GM12878 (cell line): ENCODE results near the gene PRIM1. TPM values are rescaled to one million over a fixed set of nuclear protein-coding genes. Genes with fewer than 3 reads are reported as not detected.
A peak's percentile ranks its signal among the peaks of the same experiment; 100 is the strongest.

Experiments
- BMI1 ChIP-seq: fragments of 450-650 bp; IDR thresholded peaks from 2 replicates; pipeline ENCODE4 v1.6.1; 2016; ENCODE audit warnings: mild to moderate bottlenecking, moderate library complexity, borderline replicate concordance
- CBX5 ChIP-seq: sonication (generic); IDR thresholded peaks from 2 replicates; pipeline ENCODE4 v1.6.1; 2016; ENCODE audit warnings: low read depth, moderate library complexity, mild to moderate bottlenecking, inconsistent platforms
- CEBPZ ChIP-seq: fragments of 150-350 bp; IDR thresholded peaks from 2 replicates; pipeline ENCODE4 v1.6.1; 2016; ENCODE audit warnings: low read depth, low read length
- EZH2 ChIP-seq: IDR thresholded peaks from 2 replicates; pipeline ENCODE4 v1.6.1; 2012; ENCODE audit warnings: low read depth, mild to moderate bottlenecking, control low read depth, inconsistent platforms, low read length, borderline replicate concordance; ENCODE audit not compliant: control insufficient read depth
- POLR2AphosphoS2 ChIP-seq: IDR thresholded peaks from 2 replicates; pipeline ENCODE4 v1.6.1; 2011; ENCODE audit warnings: low read depth, mild to moderate bottlenecking, low read length, improper control_type of control experiment, moderate library complexity
- PRDM15 ChIP-seq: fragments of 450-650 bp; formaldehyde crosslinking; IDR thresholded peaks from 2 replicates; pipeline ENCODE4 v1.4.0; 2020; ENCODE audit warnings: mild to moderate bottlenecking, moderate library complexity
- SIX5 ChIP-seq: IDR thresholded peaks from 2 replicates; pipeline ENCODE4 v1.6.1; 2011; ENCODE audit warnings: mild to moderate bottlenecking, low read depth, low read length, moderate library complexity; ENCODE audit not compliant: severe bottlenecking
- SP1 ChIP-seq: IDR thresholded peaks from one replicate; pipeline ENCODE4 v1.6.1; 2011; ENCODE audit warnings: low read depth, low read length
- TARDBP ChIP-seq: IDR thresholded peaks from 2 replicates; pipeline ENCODE4 v1.6.1; 2016; ENCODE audit warnings: borderline replicate concordance
- ZBTB11 ChIP-seq: fragments of 450-650 bp; formaldehyde crosslinking; IDR thresholded peaks from 2 replicates; pipeline ENCODE4 v1.5.0; 2022; ENCODE audit warnings: mild to moderate bottlenecking, missing genetic modification characterization
- polyA plus RNA-seq, 11 experiments: library from polyadenylated mRNA; depleted of rRNA in 4 of 11; unstranded in 6 of 11; stranded (reverse) in 5 of 11; fragments of >200 nt; fragmentation: Nextera tagmentation in 4 of 11; fragmentation: Illumina TruSeq in 1 of 11; extraction: Ambion mirVana in 4 of 11; extraction: Trizol in 1 of 11; gene quantifications; 1 replicate in 1 of 11; 2 replicates in 10 of 11; pipeline versions ENCODE4 v1.2.1 to v1.2.3, GENCODE V29; 2011 to 2016; ENCODE audit warnings: inconsistent platforms in 2 of 11, missing spikeins in 2 of 11, low read depth in 1 of 11
- total RNA-seq, 4 experiments: library from RNA; depleted of rRNA in 3 of 4; stranded (reverse); fragments of >200 nt in 3 of 4; fragmentation: Illumina TruSeq in 1 of 4; extraction: Trizol in 1 of 4; gene quantifications; 2 replicates each; pipeline versions ENCODE4 v1.2.1 to v1.2.3, GENCODE V29; 2013 to 2021
- TF ChIP-seq, protein P1 (sequence below): fragments of 150-350 bp; IDR thresholded peaks from 2 replicates; pipeline ENCODE4 v1.6.1; 2014; ENCODE audit warnings: mild to moderate bottlenecking, low read depth, low read length
- TF ChIP-seq, protein P2 (sequence below): fragments of 450-650 bp; IDR thresholded peaks from 2 replicates; pipeline ENCODE4 v1.6.1; 2016; ENCODE audit warnings: mild to moderate bottlenecking

PRIM1 gene
- total and polyA plus RNA-seq, 10 of the 15 experiments (the other 5 are each of a cell fraction or from before 2014, with no cell fraction given), result 27.1 to 70.6 (median 55.7) TPM

GRCh38 chr12:56724972-56725722 lies 27.0 kb downstream of the PRIM1 start, which contains the start of gene NACA (continued):
- TF ChIP-seq, protein P1, sequence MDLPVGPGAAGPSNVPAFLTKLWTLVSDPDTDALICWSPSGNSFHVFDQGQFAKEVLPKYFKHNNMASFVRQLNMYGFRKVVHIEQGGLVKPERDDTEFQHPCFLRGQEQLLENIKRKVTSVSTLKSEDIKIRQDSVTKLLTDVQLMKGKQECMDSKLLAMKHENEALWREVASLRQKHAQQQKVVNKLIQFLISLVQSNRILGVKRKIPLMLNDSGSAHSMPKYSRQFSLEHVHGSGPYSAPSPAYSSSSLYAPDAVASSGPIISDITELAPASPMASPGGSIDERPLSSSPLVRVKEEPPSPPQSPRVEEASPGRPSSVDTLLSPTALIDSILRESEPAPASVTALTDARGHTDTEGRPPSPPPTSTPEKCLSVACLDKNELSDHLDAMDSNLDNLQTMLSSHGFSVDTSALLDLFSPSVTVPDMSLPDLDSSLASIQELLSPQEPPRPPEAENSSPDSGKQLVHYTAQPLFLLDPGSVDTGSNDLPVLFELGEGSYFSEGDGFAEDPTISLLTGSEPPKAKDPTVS, result peak; percentile 75; the same call in 1 of the 2 replicates
- no peak for TF ChIP-seq CEBPZ
- TF ChIP-seq CBX5, result peak; percentile 29; the same call in 1 of the 2 replicates
- TF ChIP-seq ZBTB11, result no peak
- peak; percentile 41 for TF ChIP-seq SIX5
- peak; percentile 96 for TF ChIP-seq POLR2AphosphoS2
- TF ChIP-seq BMI1, result no peak
- TF ChIP-seq SP1, result peak; percentile 59
- no peak for TF ChIP-seq PRDM15 (CRISPR knock-in tag)
- TF ChIP-seq TARDBP, result no peak
- TF ChIP-seq EZH2, result no peak
- TF ChIP-seq, protein P2, sequence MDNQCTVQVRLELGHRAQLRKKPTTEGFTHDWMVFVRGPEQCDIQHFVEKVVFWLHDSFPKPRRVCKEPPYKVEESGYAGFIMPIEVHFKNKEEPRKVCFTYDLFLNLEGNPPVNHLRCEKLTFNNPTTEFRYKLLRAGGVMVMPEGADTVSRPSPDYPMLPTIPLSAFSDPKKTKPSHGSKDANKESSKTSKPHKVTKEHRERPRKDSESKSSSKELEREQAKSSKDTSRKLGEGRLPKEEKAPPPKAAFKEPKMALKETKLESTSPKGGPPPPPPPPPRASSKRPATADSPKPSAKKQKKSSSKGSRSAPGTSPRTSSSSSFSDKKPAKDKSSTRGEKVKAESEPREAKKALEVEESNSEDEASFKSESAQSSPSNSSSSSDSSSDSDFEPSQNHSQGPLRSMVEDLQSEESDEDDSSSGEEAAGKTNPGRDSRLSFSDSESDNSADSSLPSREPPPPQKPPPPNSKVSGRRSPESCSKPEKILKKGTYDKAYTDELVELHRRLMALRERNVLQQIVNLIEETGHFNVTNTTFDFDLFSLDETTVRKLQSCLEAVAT, result peak; percentile 96
